ENCODE data around the gene IFIT2. TPM values are rescaled to one million over a fixed set of nuclear protein-coding genes. Genes with fewer than 3 reads are reported as not detected.
A peak's percentile ranks its signal among the peaks of the same experiment; 100 is the strongest.

IFIT2 gene
- polyA plus RNA-seq, 1 of the 3 experiments (the other 2 are of a cell fraction) = 0.99 TPM

DNA sequence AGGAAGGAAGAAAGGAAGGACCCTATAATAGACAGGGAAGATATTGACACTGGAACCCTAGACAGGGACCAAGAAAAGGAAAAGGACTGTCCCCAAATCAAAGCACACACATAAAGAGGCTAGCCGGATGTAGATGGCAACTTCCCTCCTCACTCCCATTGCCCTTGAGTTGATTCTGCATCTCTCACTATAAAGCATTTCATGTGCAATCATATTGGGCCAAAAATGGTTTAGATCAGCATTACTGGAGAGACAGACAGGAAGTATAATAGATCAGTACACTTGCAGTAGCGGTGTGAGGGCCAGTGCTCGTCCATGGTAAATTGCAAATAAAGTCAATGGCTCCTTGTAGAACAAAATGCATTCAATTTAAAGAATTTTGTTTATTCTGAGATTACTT lies 34.4 kb downstream of the IFIT2 start:
- Histone ChIP-seq H3K4me1 (ENCODE audit: control insufficient read depth in 1 of 2, insufficient read depth in 2 of 2, low read depth in 1 of 2, low read length in 1 of 2) (peaks cover 4 to 23% of the 10 kb centered on the region in 2 experiments; a peak in 3 of 4 replicates), H3K36me3 (replicated peaks in 1 of 2; ENCODE audit: control insufficient read depth in 1 of 2, insufficient read depth in 2 of 2, low read length in 1 of 2) (peaks cover 9 to 17% of the 10 kb centered on the region in 2 experiments), H2AFZ (ENCODE audit: low read depth) (no peak overlapping the region), H3K27ac (ENCODE audit: low read depth in 2 of 2, low read length in 1 of 2) (no peak overlapping the region), H3K4me3 (ENCODE audit: low read depth in 2 of 2, low read length in 1 of 2) (no peak overlapping the region), H3K9me3 (no peaks in the 10 kb centered on the region), H3K9me2 (no peaks in the 10 kb centered on the region), H3K9ac (no peak overlapping the region), H3K4me2 (no peak overlapping the region), H4K20me1 (ENCODE audit: insufficient read depth) (no peaks in the 10 kb centered on the region), H3K27me3 (ENCODE audit: insufficient read depth) (no peaks in the 10 kb centered on the region), H3F3A (replicated peaks; ENCODE audit: insufficient read depth) (no peaks in the 10 kb centered on the region), H3K79me2 (ENCODE audit: insufficient read depth) (peaks cover 8% of the 10 kb centered on the region; the same call in 1 of the 2 replicates)
- no peak for DNase-seq
- 99% methylated on average over 3 of the region's 3 CpGs for WGBS (ENCODE audit: low lambda C conversion rate)
- ChIA-PET CTCF (no interaction called here), POLR2A (no interaction called here)
- TF ChIP-seq GABPA (IDR thresholded peaks at IDR 0.05; ENCODE audit: low read depth) (no peak), TAF1 (IDR thresholded peaks at IDR 0.05; ENCODE audit: borderline replicate concordance, low read depth, low read length) (no peak), RCOR1 (IDR thresholded peaks at IDR 0.05; ENCODE audit: low read length) (no peak), RAD21 (IDR thresholded peaks at IDR 0.05; ENCODE audit: low read length) (no peak), FOSL2 (IDR thresholded peaks at IDR 0.05; ENCODE audit: borderline replicate concordance, low read depth) (no peak), FOXM1 (IDR thresholded peaks at IDR 0.05; ENCODE audit: low read depth) (no peak), RXRA (IDR thresholded peaks at IDR 0.05; ENCODE audit: borderline replicate concordance, low read depth) (no peak), JUND (IDR thresholded peaks at IDR 0.05) (no peak), ELF1 (IDR thresholded peaks at IDR 0.05) (no peak)
- TF ChIP-seq, protein P1, sequence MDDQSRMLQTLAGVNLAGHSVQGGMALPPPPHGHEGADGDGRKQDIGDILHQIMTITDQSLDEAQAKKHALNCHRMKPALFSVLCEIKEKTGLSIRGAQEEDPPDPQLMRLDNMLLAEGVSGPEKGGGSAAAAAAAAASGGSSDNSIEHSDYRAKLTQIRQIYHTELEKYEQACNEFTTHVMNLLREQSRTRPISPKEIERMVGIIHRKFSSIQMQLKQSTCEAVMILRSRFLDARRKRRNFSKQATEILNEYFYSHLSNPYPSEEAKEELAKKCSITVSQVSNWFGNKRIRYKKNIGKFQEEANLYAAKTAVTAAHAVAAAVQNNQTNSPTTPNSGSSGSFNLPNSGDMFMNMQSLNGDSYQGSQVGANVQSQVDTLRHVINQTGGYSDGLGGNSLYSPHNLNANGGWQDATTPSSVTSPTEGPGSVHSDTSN (IDR thresholded peaks at IDR 0.05) = no peak
- TF ChIP-seq, protein P2, sequence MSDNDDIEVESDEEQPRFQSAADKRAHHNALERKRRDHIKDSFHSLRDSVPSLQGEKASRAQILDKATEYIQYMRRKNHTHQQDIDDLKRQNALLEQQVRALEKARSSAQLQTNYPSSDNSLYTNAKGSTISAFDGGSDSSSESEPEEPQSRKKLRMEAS (IDR thresholded peaks at IDR 0.05; ENCODE audit: low read depth) = no peak
- TF ChIP-seq, protein P3, sequence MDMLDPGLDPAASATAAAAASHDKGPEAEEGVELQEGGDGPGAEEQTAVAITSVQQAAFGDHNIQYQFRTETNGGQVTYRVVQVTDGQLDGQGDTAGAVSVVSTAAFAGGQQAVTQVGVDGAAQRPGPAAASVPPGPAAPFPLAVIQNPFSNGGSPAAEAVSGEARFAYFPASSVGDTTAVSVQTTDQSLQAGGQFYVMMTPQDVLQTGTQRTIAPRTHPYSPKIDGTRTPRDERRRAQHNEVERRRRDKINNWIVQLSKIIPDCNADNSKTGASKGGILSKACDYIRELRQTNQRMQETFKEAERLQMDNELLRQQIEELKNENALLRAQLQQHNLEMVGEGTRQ (IDR thresholded peaks at IDR 0.05; ENCODE audit: borderline replicate concordance, low read depth, low read length) = no peak

DNA sequence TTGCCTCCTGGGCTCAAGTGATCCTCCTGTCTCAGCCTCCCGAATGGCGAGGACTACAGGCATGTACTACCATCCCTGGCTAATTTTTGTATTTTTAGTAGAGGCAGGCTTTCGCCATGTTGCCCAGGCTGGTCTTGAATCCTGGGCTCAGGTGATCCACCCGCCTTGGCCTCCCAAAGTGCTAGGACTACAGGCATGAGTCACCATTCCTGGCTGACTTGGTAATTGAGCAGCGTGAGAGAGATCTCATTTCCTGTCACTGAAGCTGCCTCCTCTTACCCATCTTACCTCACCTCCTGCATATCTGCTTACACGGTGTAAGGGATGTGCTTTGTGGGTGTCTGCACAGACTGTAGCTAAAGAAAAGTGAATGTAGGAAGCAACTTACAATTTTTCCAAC lies 35.6 kb downstream of the IFIT2 start:
- H3F3A ChIP-seq (replicated peaks; ENCODE audit: insufficient read depth) = no peaks in the 10 kb centered on the region
- no peaks in the 10 kb centered on the region for H3K27me3 ChIP-seq (ENCODE audit: insufficient read depth)
- H3K9me2 ChIP-seq = no peaks in the 10 kb centered on the region
- H3K4me2 ChIP-seq = no peak overlapping the region
- TF ChIP-seq SIN3A (IDR thresholded peaks at IDR 0.05; ENCODE audit: borderline replicate concordance, low read depth, low read length) (no peak), FOSL2 (IDR thresholded peaks at IDR 0.05; ENCODE audit: borderline replicate concordance, low read depth) (peak; percentile 27; the same call in 1 of the 2 replicates), FOXJ3 (CRISPR knock-in tag; IDR thresholded peaks at IDR 0.05) (no peak)
- TF ChIP-seq, protein P4, sequence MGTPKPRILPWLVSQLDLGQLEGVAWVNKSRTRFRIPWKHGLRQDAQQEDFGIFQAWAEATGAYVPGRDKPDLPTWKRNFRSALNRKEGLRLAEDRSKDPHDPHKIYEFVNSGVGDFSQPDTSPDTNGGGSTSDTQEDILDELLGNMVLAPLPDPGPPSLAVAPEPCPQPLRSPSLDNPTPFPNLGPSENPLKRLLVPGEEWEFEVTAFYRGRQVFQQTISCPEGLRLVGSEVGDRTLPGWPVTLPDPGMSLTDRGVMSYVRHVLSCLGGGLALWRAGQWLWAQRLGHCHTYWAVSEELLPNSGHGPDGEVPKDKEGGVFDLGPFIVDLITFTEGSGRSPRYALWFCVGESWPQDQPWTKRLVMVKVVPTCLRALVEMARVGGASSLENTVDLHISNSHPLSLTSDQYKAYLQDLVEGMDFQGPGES (IDR thresholded peaks at IDR 0.05; ENCODE audit: low read depth, low read length) = no peak
- TF ChIP-seq, protein P5, sequence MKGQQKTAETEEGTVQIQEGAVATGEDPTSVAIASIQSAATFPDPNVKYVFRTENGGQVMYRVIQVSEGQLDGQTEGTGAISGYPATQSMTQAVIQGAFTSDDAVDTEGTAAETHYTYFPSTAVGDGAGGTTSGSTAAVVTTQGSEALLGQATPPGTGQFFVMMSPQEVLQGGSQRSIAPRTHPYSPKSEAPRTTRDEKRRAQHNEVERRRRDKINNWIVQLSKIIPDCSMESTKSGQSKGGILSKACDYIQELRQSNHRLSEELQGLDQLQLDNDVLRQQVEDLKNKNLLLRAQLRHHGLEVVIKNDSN (IDR thresholded peaks at IDR 0.05; ENCODE audit: borderline replicate concordance, low read depth) = no peak
- TF ChIP-seq, protein P2 (IDR thresholded peaks at IDR 0.05; ENCODE audit: low read depth) = no peak
- H3K27ac ChIP-seq (ENCODE audit: low read depth in 2 of 2, low read length in 1 of 2) = no peak overlapping the region; a peak in 1 of 4 replicates
- H2AFZ ChIP-seq (ENCODE audit: low read depth) = no peak overlapping the region
- peaks cover 9 to 17% of the 10 kb centered on the region in 2 experiments for H3K36me3 ChIP-seq (replicated peaks in 1 of 2; ENCODE audit: control insufficient read depth in 1 of 2, insufficient read depth in 2 of 2, low read length in 1 of 2)
- no peak overlapping the region for H3K9ac ChIP-seq
- DNase-seq = no peak
- CTCF ChIA-PET = no interaction called here
- peaks cover 19% of the 10 kb centered on the region; the same call in 1 of the 2 replicates for H3K79me2 ChIP-seq (ENCODE audit: insufficient read depth)
- POLR2A ChIA-PET = no interaction called here
- 81% methylated on average over 6 of the region's 6 CpGs for WGBS (ENCODE audit: low lambda C conversion rate)
- no peaks in the 10 kb centered on the region for H3K9me3 ChIP-seq
- H3K4me1 ChIP-seq (ENCODE audit: control insufficient read depth in 1 of 2, insufficient read depth in 2 of 2, low read depth in 1 of 2, low read length in 1 of 2) = peaks cover 4 to 25% of the 10 kb centered on the region in 2 experiments; a peak in 3 of 4 replicates
- H3K4me3 ChIP-seq (ENCODE audit: low read depth in 2 of 2, low read length in 1 of 2) = no peak overlapping the region
- no peaks in the 10 kb centered on the region for H4K20me1 ChIP-seq (ENCODE audit: insufficient read depth)
